ENCODE data around the gene MEOX1.
"Not testable (repeated sequence)": the region's sequence is repeated elsewhere in the genome, so short reads cannot be mapped to it uniquely, and the experiment has no call there.

Gene MEOX1

DNA sequence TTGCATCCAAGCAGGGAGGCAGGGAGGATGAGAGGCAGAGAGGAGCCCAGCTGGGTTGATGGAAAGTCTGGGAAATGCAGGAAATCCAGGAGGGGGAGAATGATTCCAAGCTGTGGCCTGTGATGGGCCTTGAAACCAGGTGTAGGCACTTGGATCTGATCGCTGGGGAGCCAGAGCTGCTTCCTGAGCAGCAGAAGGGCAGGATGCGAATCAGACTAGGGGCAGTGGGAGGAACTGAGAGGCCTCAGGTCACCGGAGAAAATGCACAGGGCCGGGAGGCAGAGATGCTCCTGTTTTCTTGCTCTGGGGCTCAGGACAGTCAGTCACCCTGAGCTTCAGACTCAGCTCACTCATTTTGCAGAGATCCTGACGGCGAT lies 29.6 kb upstream of the MEOX1 start:
- Mint-ChIP-seq H3K4me1 (ENCODE audit: low read depth) (no peaks in the 10 kb centered on the region), H3K4me3 (no peak overlapping the region), H3K27ac (no peak overlapping the region), H3K9me3 (ENCODE audit: low read depth) (no peaks in the 10 kb centered on the region), H3K36me3 (no peaks in the 10 kb centered on the region), H3K27me3 (no peaks in the 10 kb centered on the region)

DNA sequence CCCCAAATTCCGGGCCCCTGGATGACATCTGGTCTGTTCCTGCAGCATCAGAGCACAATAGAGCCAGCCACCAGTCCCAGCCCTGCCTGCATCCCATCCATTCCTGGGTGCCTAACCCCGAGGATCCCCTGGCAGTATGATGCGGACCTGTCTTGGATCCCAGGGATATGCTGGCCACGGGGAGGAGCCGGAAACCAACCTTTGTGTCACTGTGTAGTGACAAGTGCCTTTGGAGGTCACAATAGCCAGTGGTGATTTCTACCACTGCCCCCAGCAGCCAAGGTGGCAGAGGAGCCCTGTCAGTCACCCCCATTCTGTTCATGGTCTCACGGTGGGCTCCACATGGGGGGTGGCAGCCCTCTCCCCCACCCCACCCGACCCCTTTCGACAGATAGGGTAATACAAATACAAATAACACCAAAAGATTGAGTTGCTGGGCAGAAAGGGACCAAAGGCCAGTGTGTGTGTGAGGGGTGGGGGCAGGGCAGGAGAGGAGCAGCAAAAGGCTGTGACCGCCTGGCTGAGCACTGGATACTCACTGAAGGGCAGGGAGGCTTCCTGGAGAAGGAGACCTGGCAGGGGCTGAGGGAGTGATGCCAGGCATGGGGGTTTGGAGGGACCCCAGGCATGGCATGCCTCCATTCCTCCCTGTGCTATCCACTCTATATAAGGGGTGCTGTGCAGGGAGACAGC lies 29.0 kb upstream of the MEOX1 start:
- Mint-ChIP-seq H3K4me1 (ENCODE audit: low read depth) (no peaks in the 10 kb centered on the region), H3K4me3 (no peak overlapping the region), H3K9me3 (ENCODE audit: low read depth) (no peaks in the 10 kb centered on the region), H3K27me3 (no peaks in the 10 kb centered on the region), H3K27ac (no peak overlapping the region), H3K36me3 (no peaks in the 10 kb centered on the region)

DNA sequence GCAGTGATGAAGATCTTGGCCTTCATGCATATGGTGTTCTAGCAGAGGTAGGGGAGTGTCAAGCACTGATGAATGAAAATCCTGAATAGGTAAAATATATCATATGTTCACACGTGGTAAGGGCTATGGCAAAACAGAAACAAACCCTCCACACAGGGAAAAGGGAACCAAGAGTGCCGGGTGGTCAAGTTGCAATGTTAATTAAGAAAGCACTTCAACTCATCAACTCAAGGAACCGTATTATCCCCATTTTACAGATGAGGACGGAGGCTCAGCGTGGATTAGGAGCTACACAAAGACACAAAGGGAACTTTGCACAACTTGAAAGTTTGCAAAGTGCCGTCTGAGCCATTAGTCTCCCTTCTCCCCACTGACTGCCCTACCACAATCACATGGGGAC lies 28.1 kb upstream of the MEOX1 start:
- no peak overlapping the region for H3K4me3 Mint-ChIP-seq
- H3K36me3 Mint-ChIP-seq = no peaks in the 10 kb centered on the region
- H3K27me3 Mint-ChIP-seq = no peaks in the 10 kb centered on the region
- H3K27ac Mint-ChIP-seq = no peak overlapping the region
- no peaks in the 10 kb centered on the region for H3K4me1 Mint-ChIP-seq (ENCODE audit: low read depth)
- no peaks in the 10 kb centered on the region for H3K9me3 Mint-ChIP-seq (ENCODE audit: low read depth)

DNA sequence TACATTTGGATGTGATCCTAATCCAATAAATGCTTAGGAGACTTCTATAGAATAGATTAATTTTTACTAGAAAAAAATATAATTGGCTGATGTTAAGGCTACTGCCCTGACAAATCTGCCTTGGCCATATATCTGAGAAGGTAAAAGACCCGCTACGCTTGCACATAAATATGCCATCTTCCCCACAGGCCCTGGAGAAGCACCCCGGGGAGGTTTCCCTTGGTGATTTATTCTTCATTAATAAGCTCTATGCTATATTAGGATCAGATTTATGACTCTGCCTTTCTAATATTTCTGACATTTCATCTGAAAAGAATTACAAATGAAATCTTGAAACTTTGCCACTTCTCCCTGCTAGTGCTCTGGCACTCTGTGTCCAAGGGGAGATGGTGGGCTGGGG lies 27.4 kb upstream of the MEOX1 start:
- no peaks in the 10 kb centered on the region for H3K36me3 Mint-ChIP-seq
- H3K27me3 Mint-ChIP-seq = no peaks in the 10 kb centered on the region
- H3K4me1 Mint-ChIP-seq (ENCODE audit: low read depth) = no peaks in the 10 kb centered on the region
- H3K4me3 Mint-ChIP-seq = no peak overlapping the region
- no peak overlapping the region for H3K27ac Mint-ChIP-seq
- H3K9me3 Mint-ChIP-seq (ENCODE audit: low read depth) = no peaks in the 10 kb centered on the region

DNA sequence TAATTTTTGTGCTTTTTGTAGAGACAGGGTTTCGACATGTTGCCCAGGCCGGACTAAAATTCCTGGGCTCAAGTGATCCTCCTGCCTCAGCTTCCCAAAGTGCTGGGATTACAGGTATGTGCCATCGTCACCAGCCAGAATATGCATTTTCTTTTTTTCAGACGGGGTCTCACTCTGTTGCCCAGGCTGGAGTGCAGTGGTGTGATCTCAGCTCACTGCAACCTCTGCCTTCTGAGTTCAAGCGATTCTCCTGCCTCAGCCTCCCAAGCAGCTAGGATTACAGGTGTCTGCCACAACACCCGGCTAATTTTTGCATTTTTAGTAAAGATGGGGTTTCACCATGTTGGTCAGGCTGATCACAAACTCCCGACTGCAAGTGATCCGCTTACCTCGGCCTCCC lies 25.2 kb upstream of the MEOX1 start:
- H3K36me3 Mint-ChIP-seq; H3K4me1 Mint-ChIP-seq (ENCODE audit: low read depth); H3K9me3 Mint-ChIP-seq (ENCODE audit: low read depth): not testable (repeated sequence)

DNA sequence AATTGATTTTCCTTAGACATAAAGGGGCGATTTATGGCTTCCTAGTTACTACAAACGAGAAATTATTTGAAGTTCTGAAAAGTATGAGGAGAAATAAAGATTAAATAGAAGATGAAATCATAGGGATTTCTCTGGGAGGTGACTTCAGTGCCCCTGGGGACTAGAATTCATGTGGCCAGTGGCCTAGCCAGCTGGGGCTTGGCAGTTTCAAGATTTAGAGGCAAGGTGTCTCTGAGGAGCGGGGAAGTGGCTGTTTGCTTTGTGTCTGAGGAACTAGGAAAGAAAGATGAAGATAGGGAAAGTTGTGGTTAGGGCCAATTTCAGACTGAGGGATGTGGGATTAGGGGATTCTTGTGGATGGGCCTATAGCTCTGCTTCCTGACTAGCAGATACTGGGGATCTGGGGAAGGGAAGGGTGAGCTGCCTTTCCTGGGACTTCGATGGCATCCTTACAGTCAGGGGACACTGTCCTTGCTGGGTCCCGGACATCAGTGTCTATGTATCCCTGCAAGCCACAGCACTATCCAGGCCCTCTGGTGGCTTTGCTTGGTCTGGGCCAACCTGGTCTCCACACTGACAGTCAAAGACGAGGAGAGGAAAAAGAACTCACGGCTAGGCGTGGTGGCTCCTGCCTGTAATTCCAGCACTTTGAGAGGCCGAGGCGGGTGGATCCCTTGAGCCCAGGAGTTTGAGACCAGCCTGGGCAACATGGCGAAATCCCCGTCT lies 22.4 kb upstream of the MEOX1 start:
- Mint-ChIP-seq H3K27me3 (no peaks in the 10 kb centered on the region), H3K9me3 (ENCODE audit: low read depth) (no peaks in the 10 kb centered on the region), H3K4me3 (no peak overlapping the region), H3K4me1 (ENCODE audit: low read depth) (no peaks in the 10 kb centered on the region), H3K36me3 (no peaks in the 10 kb centered on the region), H3K27ac (no peak overlapping the region)

More for the DNA sequence above, 25.2 kb upstream of the MEOX1 start:
- H3K27ac Mint-ChIP-seq, H3K4me3 Mint-ChIP-seq, H3K27me3 Mint-ChIP-seq: not testable (repeated sequence)

DNA sequence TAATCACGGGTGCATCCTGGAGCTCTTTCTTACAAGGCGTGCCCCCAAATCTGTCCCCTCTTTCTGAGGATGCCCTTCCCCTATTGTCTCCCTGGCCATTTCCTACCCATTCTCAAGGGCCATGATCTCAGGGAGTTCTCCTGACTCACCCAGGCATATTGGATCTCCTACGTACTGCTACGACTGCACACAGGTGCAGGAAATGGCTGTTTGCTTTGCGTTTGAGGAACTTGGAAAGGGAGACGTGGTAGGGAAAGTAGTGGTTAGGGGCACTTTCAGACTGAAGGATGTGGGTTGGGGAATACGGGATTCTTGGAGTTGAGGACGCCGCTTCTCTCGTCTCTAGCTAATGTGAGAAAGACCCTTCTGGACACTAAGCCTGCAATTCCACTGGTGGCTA lies 18.7 kb upstream of the MEOX1 start:
- peaks cover 6% of the 10 kb centered on the region for H3K4me1 Mint-ChIP-seq (ENCODE audit: low read depth)
- no peaks in the 10 kb centered on the region for H3K27me3 Mint-ChIP-seq
- H3K36me3 Mint-ChIP-seq = no peaks in the 10 kb centered on the region
- H3K4me3 Mint-ChIP-seq = no peak overlapping the region
- H3K27ac Mint-ChIP-seq = no peak overlapping the region
- no peaks in the 10 kb centered on the region for H3K9me3 Mint-ChIP-seq (ENCODE audit: low read depth)

DNA sequence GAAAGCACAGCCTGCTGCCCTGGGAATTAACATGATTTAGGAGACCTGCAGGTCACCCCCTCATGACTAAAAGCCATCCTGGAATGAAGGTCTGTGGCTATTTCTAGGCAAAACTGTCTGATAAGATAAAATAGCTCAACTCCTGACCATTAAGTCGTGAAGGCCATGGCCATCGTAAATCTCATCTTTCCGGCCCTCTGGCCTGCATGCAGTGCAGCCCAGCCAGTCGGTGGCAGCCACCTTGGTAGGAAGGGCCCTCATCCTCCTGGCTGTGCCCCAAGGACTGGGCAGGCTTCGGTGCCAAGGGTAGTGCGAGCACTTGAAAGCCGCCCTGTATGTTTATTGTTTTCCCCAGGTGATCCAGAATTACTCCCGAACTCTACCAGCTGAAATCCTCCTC lies 18.2 kb upstream of the MEOX1 start:
- no peaks in the 10 kb centered on the region for H3K27me3 Mint-ChIP-seq
- no peak overlapping the region for H3K4me3 Mint-ChIP-seq
- peaks cover 6% of the 10 kb centered on the region for H3K4me1 Mint-ChIP-seq (ENCODE audit: low read depth)
- no peak overlapping the region for H3K27ac Mint-ChIP-seq
- no peaks in the 10 kb centered on the region for H3K9me3 Mint-ChIP-seq (ENCODE audit: low read depth)
- no peaks in the 10 kb centered on the region for H3K36me3 Mint-ChIP-seq

DNA sequence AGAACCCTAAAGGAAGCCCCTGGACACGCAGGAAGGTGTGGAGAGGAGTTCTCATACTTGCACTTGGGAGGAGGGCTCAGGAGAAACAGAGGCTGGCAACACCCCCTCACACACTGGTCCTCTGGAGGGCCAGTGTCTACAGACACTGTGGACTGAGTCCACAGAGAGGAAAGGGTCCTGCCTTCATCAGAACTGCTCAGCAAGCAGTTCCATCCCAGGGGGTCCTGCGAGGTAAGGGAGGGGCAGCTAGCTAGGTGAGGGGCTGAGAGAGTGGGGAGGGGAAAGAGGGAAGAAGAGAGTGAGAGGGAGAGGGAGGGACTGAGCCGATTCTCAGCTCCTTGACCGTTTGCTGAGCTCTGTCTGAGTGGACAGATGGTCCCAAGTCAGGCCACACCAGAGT lies 17.7 kb upstream of the MEOX1 start:
- Mint-ChIP-seq H3K4me1 (ENCODE audit: low read depth) (peaks cover 6% of the 10 kb centered on the region), H3K9me3 (ENCODE audit: low read depth) (no peaks in the 10 kb centered on the region), H3K27me3 (no peaks in the 10 kb centered on the region), H3K36me3 (no peaks in the 10 kb centered on the region), H3K27ac (no peak overlapping the region), H3K4me3 (no peak overlapping the region)

DNA sequence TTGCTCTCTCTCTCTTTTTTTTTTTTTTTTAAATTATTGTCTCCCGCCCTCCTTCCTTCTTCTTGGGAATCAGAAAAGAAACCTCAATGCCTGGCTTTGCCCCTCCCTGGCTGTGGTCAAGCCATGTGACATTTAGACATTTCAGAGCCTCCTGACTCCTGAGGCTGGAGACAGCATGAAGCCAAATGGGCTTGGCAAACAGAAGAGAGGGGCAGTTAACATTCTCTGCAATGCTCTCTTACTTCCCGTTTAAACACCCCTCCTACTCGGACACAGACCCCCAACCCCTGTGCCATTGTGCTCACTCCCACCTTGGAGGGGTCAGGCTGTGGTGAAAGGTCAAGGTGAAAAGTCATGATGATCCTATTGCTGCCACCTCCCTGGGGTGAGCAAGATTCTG lies 14.7 kb upstream of the MEOX1 start:
- Mint-ChIP-seq H3K9me3 (ENCODE audit: low read depth) (no peaks in the 10 kb centered on the region), H3K4me1 (ENCODE audit: low read depth) (peaks cover 9% of the 10 kb centered on the region), H3K27me3 (no peaks in the 10 kb centered on the region), H3K36me3 (no peaks in the 10 kb centered on the region), H3K27ac (no peak overlapping the region), H3K4me3 (no peak overlapping the region)

DNA sequence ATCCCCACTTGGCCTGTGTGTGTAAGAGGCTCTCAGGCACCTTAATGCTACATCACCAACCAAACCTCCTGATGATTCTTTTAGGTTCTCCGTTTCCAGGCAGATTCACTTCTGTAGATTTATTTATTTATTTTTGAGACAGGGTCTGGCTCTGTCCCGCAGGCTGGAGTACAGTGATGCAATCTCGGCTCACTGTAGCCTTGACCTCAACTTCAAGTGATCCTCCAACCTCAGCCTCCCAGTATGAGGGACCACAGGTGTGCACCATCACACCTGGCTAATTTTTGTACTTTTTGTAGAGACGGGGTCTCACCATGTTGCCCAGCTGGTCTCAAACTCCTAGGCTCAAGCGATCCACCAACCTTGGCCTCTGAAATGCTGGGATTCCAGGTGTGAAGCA lies 12.7 kb upstream of the MEOX1 start:
- no peak overlapping the region for H3K27ac Mint-ChIP-seq
- H3K4me3 Mint-ChIP-seq = no peak overlapping the region
- H3K9me3 Mint-ChIP-seq (ENCODE audit: low read depth) = no peaks in the 10 kb centered on the region

DNA sequence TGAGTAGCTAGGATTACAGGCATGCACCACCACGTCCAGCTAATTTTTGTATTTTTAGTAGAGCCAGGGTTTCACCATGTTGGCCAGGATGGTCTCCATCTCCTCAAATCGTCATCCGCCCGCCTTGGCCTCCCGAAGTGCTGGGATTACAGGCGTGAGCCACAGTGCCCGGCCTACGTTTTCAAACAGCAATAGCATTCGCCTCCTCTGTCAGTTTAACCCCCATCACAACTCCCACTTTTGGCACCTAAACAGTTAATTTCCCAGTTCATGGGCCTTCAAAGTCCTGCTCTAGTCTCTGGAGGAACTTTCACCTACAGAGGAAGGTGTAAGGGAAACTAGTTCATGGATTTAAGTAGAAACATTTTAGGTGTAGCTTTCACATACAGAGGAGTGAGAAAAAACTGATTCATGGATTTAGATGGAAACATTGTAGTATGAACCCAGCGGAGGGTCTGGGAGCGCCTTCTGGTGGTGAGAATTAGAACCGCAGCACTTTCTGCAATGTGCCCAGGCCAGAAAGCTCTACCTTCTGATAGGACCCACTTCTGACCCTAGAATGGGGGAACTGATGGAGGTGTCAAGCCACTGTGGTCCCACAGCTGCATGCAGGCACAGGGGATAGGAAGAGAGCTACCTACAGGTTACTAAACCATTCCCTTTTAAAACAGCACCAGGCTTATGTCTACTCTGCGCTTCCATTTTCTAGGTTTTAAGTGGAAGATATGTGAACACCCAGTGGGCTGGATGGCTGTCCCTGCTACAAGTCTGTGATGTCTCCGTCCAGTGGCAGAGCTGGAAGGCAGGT lies 12.0 kb upstream of the MEOX1 start:
- Mint-ChIP-seq H3K4me1 (ENCODE audit: low read depth) (peaks cover 17% of the 10 kb centered on the region), H3K4me3 (no peak overlapping the region), H3K27me3 (no peaks in the 10 kb centered on the region), H3K27ac (no peak overlapping the region), H3K36me3 (no peaks in the 10 kb centered on the region), H3K9me3 (ENCODE audit: low read depth) (no peaks in the 10 kb centered on the region)

More for the DNA sequence above, 12.7 kb upstream of the MEOX1 start:
- H3K27me3 Mint-ChIP-seq = no peaks in the 10 kb centered on the region
- peaks cover 17% of the 10 kb centered on the region for H3K4me1 Mint-ChIP-seq (ENCODE audit: low read depth)
- no peaks in the 10 kb centered on the region for H3K36me3 Mint-ChIP-seq

DNA sequence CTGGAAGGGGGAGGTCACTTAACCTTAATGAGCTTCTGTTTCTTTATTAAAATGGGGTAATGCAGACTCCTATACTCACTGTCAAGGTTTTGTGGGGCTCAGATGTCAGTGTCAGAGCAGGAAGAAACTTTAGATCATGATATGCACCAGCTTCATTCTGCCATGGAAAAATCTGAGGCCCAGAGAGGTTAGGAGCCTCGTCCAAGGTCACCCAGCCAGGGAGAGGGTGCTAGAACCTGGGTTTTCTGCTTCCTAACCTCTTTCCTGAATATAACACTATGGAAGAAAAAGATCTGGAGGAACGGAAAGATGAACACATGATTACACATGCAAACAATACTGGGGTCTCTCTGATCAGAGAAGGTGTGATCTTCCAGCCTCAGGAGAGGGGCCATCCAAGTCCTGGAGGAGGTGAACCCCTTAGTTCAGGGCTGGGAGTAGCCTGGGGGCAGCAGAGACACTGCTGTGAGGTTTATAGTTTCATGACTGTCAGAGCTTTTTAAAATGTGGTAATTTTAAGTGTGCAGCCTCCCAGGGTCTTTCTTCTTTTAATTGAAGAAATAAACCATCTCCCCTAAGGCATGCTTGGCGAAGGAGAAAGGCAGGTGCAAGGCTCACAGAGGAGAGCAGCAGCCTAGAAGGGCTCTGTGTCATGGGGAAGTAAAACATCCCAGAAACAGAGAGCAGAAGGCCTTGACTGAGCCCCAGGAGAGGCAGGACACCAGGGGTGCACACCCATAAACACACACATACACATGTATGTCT lies 10.2 kb upstream of the MEOX1 start:
- Mint-ChIP-seq H3K4me1 (ENCODE audit: low read depth) (peaks cover 11% of the 10 kb centered on the region), H3K36me3 (no peaks in the 10 kb centered on the region), H3K9me3 (ENCODE audit: low read depth) (no peaks in the 10 kb centered on the region), H3K27me3 (no peaks in the 10 kb centered on the region), H3K4me3 (no peak overlapping the region), H3K27ac (no peak overlapping the region)

DNA sequence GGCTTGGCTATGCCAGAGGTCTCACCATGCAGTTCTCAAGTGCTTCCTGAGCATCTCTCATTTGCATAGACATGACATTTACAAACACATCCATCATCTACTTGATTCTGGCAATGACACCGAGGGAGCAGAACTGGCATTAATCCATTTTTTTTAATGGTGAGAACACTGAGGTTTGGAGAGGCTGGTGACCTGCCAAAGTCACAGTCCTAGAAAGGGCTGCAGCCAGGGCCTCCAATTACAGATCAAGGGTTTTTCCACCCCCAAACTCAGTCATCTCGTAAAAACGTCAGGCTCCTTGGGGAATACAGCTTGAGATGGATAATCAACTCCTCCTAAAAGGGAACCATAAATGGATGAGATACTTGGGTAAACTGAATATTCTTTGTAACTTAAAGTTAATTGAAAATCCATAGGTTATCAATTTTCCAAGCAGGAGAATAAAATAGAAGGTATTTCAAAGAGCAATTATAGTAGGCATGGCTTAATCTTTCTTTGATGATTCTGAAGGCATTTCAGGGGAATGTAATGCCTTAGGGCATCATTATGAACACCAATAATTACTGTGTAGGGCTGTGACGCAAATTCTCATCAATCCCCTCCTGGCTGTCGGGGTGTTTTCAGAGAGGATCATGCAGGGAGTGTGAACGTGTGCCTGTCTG lies 9.4 kb upstream of the MEOX1 start:
- H3K9me3 Mint-ChIP-seq (ENCODE audit: low read depth) = no peaks in the 10 kb centered on the region
- no peak overlapping the region for H3K4me3 Mint-ChIP-seq
- no peaks in the 10 kb centered on the region for H3K27me3 Mint-ChIP-seq
- peaks cover 11% of the 10 kb centered on the region for H3K4me1 Mint-ChIP-seq (ENCODE audit: low read depth)
- H3K27ac Mint-ChIP-seq = no peak overlapping the region
- no peaks in the 10 kb centered on the region for H3K36me3 Mint-ChIP-seq

Data from activated naive CD8-positive, alpha-beta T cell (primary cell).